PFSK-1 (cell line): Measurements from ENCODE around the gene NCLN.

Experiments used
- FOXP2 ChIP-seq: optimal IDR thresholded peaks from 2 replicates; pipeline ENCODE3; 2011; ENCODE audit warnings: borderline replicate concordance, control low read depth, inconsistent platforms; ENCODE audit not compliant: insufficient read depth; ENCODE audit errors: extremely low read length, extremely low read depth
- POLR2AphosphoS5 ChIP-seq: IDR thresholded peaks from 2 replicates; pipeline ENCODE4 v1.6.1; 2012; ENCODE audit warnings: low read depth, mild to moderate bottlenecking, control low read depth, low read length, moderate library complexity
- REST ChIP-seq, 2 experiments: IDR thresholded peaks; 2 replicates each; pipeline versions ENCODE4 v1.6.1 to v1.8.0; 2011 to 2012; ENCODE audit warnings: low read depth in 2 of 2, low read length in 2 of 2, control low read depth in 1 of 2, inconsistent platforms in 1 of 2, mild to moderate bottlenecking in 1 of 2, moderate library complexity in 1 of 2; ENCODE audit not compliant: insufficient read depth in 1 of 2
- SIN3A ChIP-seq: IDR thresholded peaks from 2 replicates; pipeline ENCODE4 v1.6.1; 2012; ENCODE audit warnings: mild to moderate bottlenecking, low read length, moderate library complexity, borderline replicate concordance; ENCODE audit not compliant: insufficient read depth
- TAF1 ChIP-seq: IDR thresholded peaks from 2 replicates; pipeline ENCODE4 v1.6.1; 2012; ENCODE audit warnings: low read length, control low read depth, borderline replicate concordance; ENCODE audit not compliant: insufficient read depth

NCLN gene

GRCh38 chr19:3198901-3199700 lies 13.4 kb downstream of the NCLN start:
- TF ChIP-seq FOXP2 (no peak), TAF1 (no peak), REST (IDR thresholded peaks at IDR 0.05; ENCODE audit: insufficient read depth in 1 of 2, low read depth in 2 of 2, low read length in 2 of 2) (no peak), POLR2AphosphoS5 (no peak), SIN3A (no peak)

- TF ChIP-seq POLR2AphosphoS5 (no peak), REST (IDR thresholded peaks at IDR 0.05; ENCODE audit: insufficient read depth in 1 of 2, low read depth in 2 of 2, low read length in 2 of 2) (no peak), TAF1 (no peak), SIN3A (no peak)
Measured at GRCh38 chr19:3201072-3201700, 15.5 kb downstream of the NCLN start.

GRCh38 chr19:3201911-3202310 lies 16.2 kb downstream of the NCLN start:
- TF ChIP-seq SIN3A (no peak), POLR2AphosphoS5 (no peak), FOXP2 (no peak), TAF1 (no peak), REST (IDR thresholded peaks at IDR 0.05; ENCODE audit: insufficient read depth in 1 of 2, low read depth in 2 of 2, low read length in 2 of 2) (no peak)

- no peak for TF ChIP-seq POLR2AphosphoS5
- TF ChIP-seq SIN3A = no peak
- TF ChIP-seq REST (IDR thresholded peaks at IDR 0.05; ENCODE audit: insufficient read depth in 1 of 2, low read depth in 2 of 2, low read length in 2 of 2) = no peak
- no peak for TF ChIP-seq TAF1
- no peak for TF ChIP-seq FOXP2
Measured at GRCh38 chr19:3202346-3202745, 16.6 kb downstream of the NCLN start.
